GM18508 (cell line): ENCODE measurements around the gene GOLGA8O.
"Not testable (repeated sequence)": the region's sequence is repeated elsewhere in the genome, so short reads cannot be mapped to it uniquely, and the experiment has no call there.

Experiments used
- ATAC-seq: cut with Tn5 transposase; IDR thresholded peaks from one replicate; pipeline ENCODE4 v1.9.1; 2021; ENCODE audit warnings: moderate number of reproducible peaks; ENCODE audit not compliant: insufficient read depth, unreplicated experiment

GOLGA8O gene, protein sequence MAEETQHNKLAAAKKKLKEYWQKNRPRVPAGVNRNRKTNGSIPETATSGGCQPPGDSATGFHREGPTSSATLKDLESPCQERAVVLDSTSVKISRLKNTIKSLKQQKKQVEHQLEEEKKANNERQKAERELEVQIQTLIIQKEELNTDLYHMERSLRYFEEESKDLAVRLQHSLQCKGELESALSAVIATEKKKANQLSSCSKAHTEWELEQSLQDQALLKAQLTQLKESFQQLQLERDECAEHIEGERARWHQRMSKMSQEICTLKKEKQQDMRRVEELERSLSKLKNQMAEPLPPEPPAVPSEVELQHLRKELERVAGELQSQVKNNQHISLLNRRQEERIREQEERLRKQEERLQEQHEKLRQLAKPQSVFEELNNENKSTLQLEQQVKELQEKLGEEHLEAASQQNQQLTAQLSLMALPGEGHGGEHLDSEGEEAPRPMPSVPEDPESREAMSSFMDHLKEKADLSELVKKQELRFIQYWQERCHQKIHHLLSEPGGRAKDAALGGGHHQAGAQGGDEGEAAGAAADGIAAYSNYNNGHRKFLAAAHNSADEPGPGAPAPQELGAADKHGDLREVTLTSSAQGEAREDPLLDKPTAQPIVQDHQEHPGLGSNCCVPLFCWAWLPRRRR

DNA sequence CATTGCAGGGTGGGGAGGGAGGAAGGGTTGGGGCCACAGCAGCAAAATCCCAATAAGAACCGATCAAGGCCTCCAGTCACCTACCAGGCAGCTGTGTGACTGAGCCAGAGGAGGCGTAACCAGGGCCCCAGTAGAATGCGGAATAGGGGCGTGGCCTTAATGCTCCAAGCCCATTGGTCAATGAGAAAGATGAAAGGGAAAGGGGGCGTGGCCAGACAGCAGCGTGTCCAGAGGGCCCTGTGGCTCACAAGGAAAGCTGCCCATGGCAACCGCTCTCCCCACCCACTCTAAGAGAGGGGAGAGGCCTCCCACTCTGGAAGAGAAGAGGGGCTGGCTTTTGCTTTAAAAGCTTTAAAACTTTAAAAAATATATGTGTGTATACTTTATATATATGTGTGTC, at the start of gene GOLGA8O:
GOLGA8O (minus strand) TSS at position 101 of the 400 bp plus-strand sequence; CDS start at position 3, 98 bp downstream.
- ATAC-seq = not testable (repeated sequence)

DNA sequence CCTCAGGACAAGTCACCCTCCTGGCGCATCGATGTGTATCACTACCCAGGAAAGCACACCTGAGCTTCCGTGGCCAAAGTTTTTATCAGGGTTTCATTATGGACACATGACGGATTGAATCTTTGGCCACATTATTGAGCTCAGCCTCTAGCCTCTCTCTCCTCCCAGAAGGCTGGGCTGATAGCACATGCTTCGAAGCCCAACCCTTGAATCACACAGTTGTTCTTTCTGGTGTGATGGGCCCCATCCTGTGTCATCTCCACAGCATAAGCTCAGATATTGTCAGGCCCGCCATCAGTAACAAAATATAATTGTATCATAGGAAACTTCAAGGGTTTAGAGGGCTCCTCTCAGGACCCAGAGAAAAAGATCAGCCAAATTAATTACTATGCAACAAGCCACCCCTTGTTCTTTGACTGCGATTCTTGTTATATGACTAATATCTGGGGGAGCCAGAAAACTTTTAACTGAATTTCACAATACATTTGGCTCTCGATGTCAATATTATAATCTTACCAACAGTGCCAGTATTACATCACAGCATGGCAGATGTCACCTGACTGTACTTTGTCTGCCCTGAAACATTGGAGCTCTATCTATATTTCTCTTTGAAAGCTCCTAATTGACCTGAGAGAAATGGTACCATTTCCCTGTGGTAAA, 48.8 kb upstream of the GOLGA8O start:
- ATAC-seq = not testable (repeated sequence)

DNA sequence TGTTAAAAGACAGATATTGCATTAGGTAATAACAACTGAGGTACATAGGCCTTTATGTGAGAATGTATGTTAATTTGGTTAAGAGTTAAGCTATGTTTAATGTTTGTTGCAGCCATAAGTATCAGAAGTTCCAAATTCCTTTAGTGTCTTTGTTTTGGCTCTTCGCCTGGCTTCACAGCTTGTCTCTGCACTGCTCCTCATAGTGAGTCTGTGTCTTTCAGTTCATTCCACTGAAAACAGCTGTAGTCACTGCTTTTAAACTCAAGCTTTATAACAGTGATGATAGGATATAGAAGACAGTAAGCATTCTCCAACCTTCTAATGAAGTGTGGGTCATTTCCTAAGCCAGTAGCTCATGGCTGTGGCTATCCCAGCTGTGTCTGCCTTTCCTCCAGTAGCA, 47.5 kb upstream of the GOLGA8O start:
- not testable (repeated sequence) for ATAC-seq

DNA sequence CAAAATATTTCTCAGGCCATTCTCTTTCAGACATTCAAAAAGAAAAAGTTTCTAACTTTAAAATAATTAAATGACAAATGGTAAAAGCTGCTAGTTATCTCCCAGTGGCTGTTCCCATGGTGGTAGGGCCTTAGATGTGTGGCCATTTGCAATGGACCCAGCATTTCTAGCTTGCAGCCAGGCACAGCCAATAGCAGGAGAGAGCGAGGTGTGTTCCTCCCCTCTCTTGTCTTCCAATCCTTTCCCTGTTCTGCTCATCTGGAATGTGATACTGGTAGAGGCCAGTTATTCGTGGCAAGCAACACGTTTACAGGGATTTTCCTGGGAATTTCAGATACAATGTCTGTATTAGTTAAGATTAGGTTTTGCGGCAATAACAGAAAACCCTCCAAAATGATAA, 37.3 kb upstream of the GOLGA8O start:
- ATAC-seq = not testable (repeated sequence)

DNA sequence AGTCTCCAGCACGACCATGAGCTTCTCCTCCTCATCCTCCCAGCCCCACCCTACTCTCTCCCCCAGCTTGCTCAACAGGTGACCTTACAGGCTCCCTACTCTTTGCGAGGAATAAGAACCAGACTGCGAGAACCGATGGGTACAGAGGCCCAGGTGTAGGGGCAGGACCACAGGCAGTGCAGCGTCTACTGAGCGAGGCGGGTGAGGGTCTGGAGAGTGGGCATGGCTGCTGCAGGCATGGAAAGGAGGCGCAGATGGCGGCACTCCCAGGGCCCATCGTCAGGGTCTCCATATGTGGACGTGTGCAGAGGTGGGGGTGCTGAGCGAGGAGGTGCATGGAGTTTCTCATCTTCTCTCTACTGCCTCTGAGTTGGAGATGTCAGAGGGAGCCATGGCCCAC, 31.0 kb upstream of the GOLGA8O start:
- not testable (repeated sequence) for ATAC-seq

DNA sequence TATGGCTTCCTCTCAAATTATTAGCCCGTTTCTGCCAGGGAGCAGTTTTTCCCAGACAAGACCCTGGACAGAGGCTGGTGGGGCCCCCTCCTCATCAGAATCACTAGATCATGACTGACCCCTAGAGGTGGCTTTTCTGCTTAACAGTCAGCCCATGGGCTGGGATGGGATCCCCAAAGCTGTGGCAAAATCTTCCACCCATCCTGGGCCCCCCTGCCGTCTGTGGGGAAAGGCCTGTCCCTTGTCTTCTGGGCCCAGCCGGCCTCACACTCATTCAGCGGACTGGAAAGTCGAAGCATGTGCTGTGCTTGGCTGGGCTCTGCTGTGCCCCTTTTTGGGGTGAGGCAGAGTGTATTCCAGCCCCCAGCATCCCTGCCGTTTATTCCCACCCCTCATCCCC, 27.9 kb upstream of the GOLGA8O start:
- not testable (repeated sequence) for ATAC-seq

DNA sequence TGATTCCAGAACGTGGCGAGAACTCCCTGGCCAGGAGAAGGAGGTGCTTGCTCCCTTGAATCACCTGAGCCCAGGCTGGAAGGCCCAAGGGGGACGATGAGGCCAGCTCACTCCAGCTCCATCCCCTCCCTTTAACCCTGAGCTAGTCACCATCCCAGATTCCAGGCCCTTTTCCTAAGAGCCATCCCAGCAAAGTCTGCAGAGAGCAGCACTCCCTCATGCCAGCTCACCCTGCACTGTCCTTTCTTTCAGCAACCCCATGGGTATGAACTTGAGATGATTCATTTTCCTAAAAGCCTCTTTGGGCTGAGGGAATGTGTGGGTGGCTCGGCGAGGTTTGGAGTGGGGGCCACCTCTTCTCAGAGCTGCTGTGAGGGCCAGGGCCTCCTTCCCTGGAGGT, 26.2 kb upstream of the GOLGA8O start:
- ATAC-seq = not testable (repeated sequence)

DNA sequence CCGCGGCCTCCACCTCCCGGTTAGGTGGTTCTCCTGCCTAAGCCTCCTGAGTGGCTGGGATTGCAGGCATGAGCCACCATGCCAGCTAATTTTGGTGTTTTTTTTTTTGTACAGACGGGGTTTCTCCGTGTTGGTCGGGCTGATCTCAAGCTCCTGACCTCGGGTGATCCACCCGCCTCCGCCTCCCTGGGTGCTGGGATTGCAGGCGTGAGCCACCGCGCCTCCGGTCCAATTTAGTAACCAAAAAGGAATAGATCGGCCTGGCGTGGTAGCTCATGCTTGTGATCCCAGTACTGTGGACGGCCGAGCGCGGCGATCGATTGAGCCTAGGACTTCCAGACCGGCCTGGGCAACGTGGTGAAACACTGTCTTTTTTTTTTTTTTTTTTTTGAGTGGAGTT, 12.6 kb upstream of the GOLGA8O start:
- ATAC-seq = not testable (repeated sequence)

DNA sequence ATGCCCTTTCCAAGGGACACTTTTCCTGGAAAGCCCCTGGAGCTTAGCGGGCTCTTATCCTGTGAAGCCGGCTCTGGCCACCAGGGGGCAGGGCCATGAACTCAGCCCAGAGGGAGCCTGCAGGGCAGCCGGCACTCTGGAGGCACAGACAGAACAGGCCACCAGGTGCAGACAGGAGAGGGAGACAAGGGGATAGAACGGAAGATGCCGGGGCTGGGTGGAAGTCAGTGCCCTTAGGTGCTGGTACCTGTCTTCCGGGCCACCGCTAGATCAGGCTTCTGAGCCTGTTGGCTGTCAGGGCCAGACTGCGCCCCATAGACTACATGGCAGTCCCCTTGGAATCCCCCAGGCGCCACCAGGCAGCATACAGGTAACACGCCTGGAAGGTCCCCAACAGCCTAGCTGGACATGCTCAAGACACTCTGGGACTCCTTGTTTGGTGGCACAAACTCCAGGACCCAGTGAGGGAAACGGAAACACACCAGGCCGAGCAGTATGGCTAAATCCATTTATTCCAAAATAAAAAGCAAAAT, 14.9 kb downstream of the GOLGA8O start:
- not testable (repeated sequence) for ATAC-seq

DNA sequence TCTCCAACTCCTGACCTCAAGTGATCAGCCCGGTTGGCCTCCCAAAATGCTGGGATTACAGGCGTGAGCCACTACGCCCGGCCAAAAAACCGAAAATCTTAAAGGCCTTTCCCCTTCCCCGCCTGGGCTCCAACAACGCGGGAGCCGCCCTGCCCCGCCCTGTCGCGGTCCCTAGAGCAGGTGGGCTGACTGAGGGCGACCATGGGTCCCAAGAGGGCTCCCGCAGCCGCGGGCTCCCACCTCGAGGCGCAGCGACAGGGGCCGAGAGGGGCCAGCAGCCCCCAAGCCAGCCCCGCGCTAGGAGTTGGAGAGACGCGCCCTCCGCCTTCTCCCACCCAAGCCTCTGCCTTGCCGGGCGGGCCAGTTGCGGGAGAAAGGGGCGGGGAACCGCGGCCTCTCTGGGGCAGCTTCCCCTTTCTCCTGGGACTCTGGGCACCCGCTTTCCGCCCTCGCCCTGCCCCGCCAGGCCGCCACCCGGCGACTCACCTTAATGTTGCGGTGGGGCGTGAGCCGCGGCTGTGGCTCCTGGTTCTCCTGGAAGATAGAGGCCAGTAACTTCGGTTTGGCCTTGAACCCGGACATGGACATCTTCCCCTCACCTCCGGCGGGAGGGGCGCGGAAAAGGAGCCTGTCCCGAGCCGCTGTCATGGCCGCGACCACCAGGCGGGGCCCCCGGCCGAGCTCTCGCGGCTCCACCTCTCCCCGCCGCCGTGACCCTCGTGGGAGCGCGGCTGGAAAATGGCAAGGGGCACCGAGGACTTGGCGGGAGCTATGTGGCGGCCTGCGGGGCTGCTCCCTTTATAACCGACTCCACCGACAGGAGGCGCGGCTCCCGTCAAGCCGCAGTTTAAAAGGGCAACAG, 21.1 kb downstream of the GOLGA8O start:
- ATAC-seq = not testable (repeated sequence)

DNA sequence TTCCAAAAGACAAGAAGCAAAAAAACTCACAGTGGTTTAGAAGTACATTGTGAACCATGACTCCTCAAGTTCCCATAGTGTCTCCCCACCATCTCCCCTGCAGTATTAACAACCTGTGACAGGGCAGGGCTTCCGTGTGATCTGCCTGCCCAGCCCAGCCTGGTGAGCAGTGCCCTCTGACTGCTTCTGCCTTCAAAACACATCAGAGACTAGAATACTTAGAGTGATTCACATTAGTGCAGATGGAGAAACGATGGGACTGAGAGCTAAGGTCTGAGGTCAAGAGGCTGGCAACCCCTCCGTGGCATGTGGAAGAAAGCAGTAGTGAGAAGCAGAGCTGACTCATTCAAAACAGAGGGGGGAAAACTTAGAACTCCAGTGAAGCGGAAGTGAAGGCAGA, 27.8 kb downstream of the GOLGA8O start:
- ATAC-seq = not testable (repeated sequence)

DNA sequence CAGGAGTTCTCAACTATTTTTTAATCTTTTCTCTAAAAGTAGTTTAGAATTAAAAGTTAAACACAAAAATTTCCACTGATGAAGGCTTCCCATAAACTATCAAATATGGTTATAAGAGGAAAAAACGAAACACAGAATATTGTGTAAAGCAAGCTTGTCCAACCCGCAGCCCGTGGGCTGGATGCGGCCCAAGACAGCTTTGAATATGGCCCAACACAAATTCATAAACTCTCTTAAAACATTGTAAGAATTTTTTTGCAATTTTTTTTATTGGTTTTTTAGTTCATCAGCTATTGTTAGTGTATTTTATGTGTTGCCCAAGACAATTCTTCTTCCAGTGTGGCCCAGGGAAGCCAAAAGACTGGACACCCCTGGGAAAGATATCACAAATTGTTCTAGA, 28.9 kb downstream of the GOLGA8O start:
- not testable (repeated sequence) for ATAC-seq

DNA sequence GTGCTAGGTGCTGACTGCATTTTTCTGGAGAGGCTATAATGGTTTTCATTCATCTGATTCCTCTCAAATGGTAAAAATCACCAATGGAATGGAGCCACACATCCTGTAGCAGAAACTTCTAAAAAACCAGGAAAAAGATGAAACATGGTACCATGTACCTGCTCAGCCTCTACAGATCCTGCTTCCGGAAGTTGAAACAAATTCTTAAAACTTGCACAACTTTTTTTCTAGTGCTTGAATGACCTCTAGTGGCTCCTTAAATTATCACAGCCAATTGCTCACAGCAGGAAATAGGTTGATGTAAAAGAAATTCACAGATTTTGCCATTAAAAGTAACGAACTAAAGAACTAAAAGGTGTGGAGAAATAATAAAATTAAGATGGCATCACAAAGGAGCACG, 47.5 kb downstream of the GOLGA8O start:
- ATAC-seq = not testable (repeated sequence)

DNA sequence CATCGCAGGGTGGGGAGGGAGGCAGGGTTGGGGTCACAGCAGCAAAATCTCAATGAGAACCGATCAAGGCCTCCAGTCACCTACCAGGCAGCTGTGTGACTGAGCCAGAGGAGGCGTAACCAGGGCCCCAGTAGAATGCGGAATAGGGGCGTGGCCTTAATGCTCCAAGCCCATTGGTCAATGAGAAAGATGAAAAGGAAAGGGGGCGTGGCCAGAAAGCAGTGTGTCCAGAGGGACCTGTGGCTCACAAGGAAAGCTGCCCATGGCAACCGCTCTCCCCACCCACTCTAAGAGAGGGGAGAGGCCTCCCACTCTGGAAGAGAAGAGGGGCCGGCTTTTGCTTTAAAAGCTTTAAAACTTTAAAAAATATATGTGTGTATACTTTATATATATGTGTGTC, 52.2 kb downstream of the GOLGA8O start, which contains the start of gene GOLGA8K:
GOLGA8K (minus strand) TSS at position 101 of the 400 bp plus-strand sequence; CDS start at position 3, 98 bp downstream.
- ATAC-seq = not testable (repeated sequence)

DNA sequence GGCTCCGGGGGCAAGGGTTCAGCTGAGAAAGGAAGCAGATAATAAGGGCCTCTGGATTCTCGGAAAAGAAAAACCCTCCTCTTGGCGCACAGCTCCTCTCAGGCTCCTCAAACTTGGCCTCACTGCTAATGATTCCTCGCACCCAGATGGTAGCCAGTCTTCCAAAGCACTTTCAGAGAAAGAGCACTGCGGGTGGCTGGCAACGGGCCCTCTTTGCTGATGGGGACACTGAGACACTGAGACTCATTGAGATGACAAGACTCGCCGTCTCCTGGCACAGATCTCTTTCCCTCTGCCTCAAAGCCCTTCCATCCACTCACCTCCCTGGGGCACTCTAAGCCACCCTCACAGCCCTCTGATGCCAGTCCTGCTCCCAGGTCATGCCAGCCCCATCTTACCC, 58.9 kb downstream of the GOLGA8O start:
- ATAC-seq = not testable (repeated sequence)
